Endothelial cell (in vitro differentiated cells): Measurements from ENCODE around the gene VWA5B1. TPM values are rescaled to one million over a fixed set of nuclear protein-coding genes. Genes with fewer than 3 reads are reported as not detected.
"Not testable (repeated sequence)": the region's sequence is repeated elsewhere in the genome, so short reads cannot be mapped to it uniquely, and the experiment has no call there.

ENCODE experiments used
- DNase-seq: peaks from one replicate; pipeline ENCODE4 v3.0.0; 2021; ENCODE audit warnings: low spot score
- H3K27ac Mint-ChIP-seq: one replicate; pipeline ENCODE4 v1.8.0; 2021; ENCODE audit warnings: mixed read lengths, inconsistent platforms; ENCODE audit not compliant: unreplicated experiment
- H3K27me3 Mint-ChIP-seq: one replicate; pipeline ENCODE4 v1.8.0; 2021; ENCODE audit warnings: mild to moderate bottlenecking, moderate library complexity, mixed read lengths, inconsistent platforms; ENCODE audit not compliant: unreplicated experiment
- H3K36me3 Mint-ChIP-seq: one replicate; pipeline ENCODE4 v1.8.0; 2021; ENCODE audit warnings: mild to moderate bottlenecking, low read depth, mixed read lengths, inconsistent platforms; ENCODE audit not compliant: unreplicated experiment
- H3K4me1 Mint-ChIP-seq: one replicate; pipeline ENCODE4 v1.8.0; 2021; ENCODE audit warnings: mild to moderate bottlenecking, mixed read lengths, inconsistent platforms; ENCODE audit not compliant: unreplicated experiment
- H3K4me3 Mint-ChIP-seq: one replicate; pipeline ENCODE4 v1.8.0; 2021; ENCODE audit warnings: mild to moderate bottlenecking, mixed read lengths, inconsistent platforms; ENCODE audit not compliant: unreplicated experiment
- H3K9me3 Mint-ChIP-seq: one replicate; pipeline ENCODE4 v1.8.0; 2021; ENCODE audit warnings: mixed read lengths, inconsistent platforms; ENCODE audit not compliant: unreplicated experiment
- CTCF ChIP-seq: fragments of 200-600 bp; sonication (generic); IDR thresholded peaks from one replicate; pipeline ENCODE4 v1.5.0; 2021; ENCODE audit warnings: antibody characterized with exemption; ENCODE audit not compliant: unreplicated experiment
- total RNA-seq: library from RNA; stranded (reverse); fragmentation: NEBNext Ultra II Directional; extraction: Animal tissue kit (Norgen Biotek cat#: 25700); gene quantifications from one replicate; pipeline ENCODE4 v1.2.1, GENCODE V29; 2021; ENCODE audit not compliant: unreplicated experiment

VWA5B1 gene
- total RNA-seq, 1 donor from 2014 or later, result not detected

DNA sequence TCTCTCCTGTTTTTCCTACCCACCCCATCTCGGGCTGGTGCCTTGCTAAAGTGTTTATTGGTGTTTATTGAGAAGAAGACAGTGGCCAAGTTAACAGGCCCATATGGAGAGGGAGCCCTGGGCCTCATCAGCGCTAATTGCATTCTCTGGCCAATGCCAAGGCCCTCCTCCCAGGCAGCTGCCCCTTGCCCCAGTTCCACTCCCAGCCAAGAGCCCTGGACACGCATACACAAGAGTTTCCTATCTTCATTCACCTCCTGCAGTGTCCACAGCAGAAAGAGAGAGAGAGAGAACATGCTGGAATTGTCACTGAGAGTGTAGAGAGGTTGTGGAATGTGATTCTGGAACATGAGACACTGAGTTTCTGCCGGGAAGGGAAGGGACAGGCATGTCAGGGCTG, 25.4 kb upstream of the VWA5B1 start:
- Mint-ChIP-seq H3K4me1 (no peaks in the 10 kb centered on the region), H3K27ac (no peak overlapping the region), H3K27me3 (peaks cover 12% of the 10 kb centered on the region), H3K9me3 (no peaks in the 10 kb centered on the region), H3K4me3 (no peak overlapping the region), H3K36me3 (no peaks in the 10 kb centered on the region)
- no peak for TF ChIP-seq CTCF
- no peak for DNase-seq

GRCh38 chr1:20266141-20266540, 24.5 kb upstream of the VWA5B1 start:
- no peaks in the 10 kb centered on the region for H3K36me3 Mint-ChIP-seq
- no peaks in the 10 kb centered on the region for H3K9me3 Mint-ChIP-seq
- no peak overlapping the region for H3K4me3 Mint-ChIP-seq
- peaks cover 12% of the 10 kb centered on the region for H3K27me3 Mint-ChIP-seq
- H3K27ac Mint-ChIP-seq, result no peak overlapping the region
- no peak for TF ChIP-seq CTCF
- no peak for DNase-seq
- H3K4me1 Mint-ChIP-seq, result no peaks in the 10 kb centered on the region

DNA sequence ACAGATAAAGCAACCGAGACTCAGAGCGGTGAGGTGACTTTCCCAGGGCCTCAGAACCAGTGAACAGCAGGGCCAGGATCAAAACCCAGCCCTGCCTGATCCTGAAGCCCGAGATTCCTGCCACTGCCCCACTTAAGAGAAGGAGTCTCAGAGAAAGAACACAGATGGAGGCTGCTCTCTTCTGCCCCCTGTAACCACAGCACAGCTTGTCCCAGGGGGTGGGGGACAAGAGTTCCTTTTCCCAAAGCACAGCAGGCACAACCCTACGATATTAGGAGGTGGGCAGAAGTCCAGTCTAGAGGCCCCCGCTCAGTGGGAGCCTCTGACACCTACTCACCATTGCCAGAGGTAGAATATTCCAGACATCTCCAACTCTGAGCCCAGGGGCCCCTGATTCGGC, 24.0 kb upstream of the VWA5B1 start:
- Mint-ChIP-seq H3K27ac (no peak overlapping the region), H3K9me3 (no peaks in the 10 kb centered on the region), H3K27me3 (peaks cover 12% of the 10 kb centered on the region), H3K4me1 (no peaks in the 10 kb centered on the region), H3K4me3 (no peak overlapping the region), H3K36me3 (no peaks in the 10 kb centered on the region)
- TF ChIP-seq CTCF, result no peak
- no peak for DNase-seq

GRCh38 chr1:20271498-20272400, 18.9 kb upstream of the VWA5B1 start:
- no peaks in the 10 kb centered on the region for H3K36me3 Mint-ChIP-seq
- no peak overlapping the region for H3K4me3 Mint-ChIP-seq
- DNase-seq, result no peak
- H3K27me3 Mint-ChIP-seq, result peaks cover 4% of the 10 kb centered on the region
- H3K4me1 Mint-ChIP-seq, result no peaks in the 10 kb centered on the region
- H3K27ac Mint-ChIP-seq, result no peak overlapping the region
- H3K9me3 Mint-ChIP-seq, result no peaks in the 10 kb centered on the region
- TF ChIP-seq CTCF, result no peak

DNA sequence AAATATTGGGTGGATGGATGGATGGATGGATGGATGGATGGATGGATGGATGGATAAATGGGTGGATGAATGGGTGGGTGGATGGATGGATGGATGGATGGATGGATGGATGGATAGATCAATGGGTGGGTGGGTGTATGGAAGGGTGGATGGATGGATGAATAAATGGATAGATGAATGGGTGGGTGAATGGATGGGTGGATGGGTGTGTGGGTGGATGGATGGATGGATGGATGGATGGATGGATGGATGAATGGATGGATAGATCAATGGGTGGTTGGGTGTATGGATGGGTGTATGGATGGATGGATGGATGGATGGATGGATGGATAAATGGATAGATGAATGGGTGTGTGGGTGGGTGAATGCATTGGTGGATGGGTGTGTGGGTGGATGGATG, 17.0 kb upstream of the VWA5B1 start:
- not testable (repeated sequence) for H3K36me3 Mint-ChIP-seq, DNase-seq, H3K27me3 Mint-ChIP-seq, H3K9me3 Mint-ChIP-seq, H3K4me1 Mint-ChIP-seq, H3K4me3 Mint-ChIP-seq, H3K27ac Mint-ChIP-seq
